GM21526 (cell line): ENCODE data around the gene CFAP299.
"Not testable (repeated sequence)": the region's sequence is repeated elsewhere in the genome, so short reads cannot be mapped to it uniquely, and the experiment has no call there.

ENCODE experiments used
- ATAC-seq: cut with Tn5 transposase; IDR thresholded peaks from one replicate; pipeline ENCODE4 v1.9.1; 2021; ENCODE audit warnings: moderate library complexity; ENCODE audit not compliant: unreplicated experiment, low FRiP score

CFAP299 gene

DNA sequence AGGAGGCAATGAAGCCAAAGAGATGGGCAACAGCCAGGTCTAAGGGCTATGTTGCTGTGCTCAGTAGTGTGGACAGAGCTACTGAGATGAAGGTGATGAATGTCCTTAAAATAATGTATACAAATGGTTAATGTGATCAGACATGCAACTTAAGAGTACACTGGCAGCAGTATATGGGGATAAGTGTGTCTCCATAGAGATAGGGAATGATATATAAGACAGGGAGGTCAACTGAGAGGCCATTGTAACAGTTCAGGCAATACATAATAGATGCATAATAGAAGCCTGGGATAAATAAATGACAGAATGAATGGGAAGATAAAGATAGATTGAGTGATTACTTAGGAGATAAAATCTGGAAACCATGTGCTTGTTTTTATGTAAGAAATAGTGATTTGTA is 250.0 kb downstream of the CFAP299 start:
- ATAC-seq: no peak

DNA sequence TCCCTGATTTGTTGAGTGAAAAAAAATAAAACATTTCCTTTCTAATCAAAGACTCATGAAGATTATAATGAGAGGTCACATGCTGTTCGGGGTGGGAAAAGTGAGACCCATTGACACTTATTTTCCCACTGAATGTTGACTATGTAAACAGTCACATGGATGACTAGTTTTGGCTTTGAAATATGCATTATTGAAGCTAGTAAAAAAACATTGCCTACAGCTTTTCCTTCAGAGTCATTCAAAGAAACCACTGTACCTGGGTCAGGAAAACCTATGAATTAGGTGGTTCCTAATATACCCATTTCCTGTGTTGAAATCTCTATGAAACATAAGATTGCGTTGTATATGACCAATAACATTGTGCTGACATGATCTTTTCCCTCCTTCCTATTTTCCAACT is 251.2 kb downstream of the CFAP299 start:
- no peak for ATAC-seq

DNA sequence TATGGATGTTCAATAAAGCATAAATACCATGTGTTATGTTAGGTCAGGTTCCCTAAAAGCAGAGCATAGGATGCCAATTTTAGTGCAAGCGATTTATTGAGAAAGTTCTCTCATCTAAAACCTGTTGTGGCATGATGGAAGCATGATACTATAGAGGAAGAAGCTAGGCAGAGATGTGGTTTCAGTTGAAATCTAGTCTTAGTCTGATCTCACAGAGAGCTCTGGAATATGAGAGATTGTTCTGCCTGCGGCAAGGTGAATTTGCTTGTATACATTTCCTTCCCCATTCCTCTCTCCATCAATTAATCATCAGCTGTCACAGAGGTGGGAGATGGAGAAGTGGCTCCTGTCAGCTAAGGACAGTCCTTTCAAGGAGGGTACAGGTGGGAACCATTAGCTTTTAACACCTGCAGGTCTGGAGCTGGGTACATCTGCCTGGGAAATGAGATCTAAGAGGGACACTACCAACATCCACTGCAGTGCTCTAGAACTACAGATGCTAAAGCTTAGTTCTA is 252.4 kb downstream of the CFAP299 start:
- no peak for ATAC-seq

DNA sequence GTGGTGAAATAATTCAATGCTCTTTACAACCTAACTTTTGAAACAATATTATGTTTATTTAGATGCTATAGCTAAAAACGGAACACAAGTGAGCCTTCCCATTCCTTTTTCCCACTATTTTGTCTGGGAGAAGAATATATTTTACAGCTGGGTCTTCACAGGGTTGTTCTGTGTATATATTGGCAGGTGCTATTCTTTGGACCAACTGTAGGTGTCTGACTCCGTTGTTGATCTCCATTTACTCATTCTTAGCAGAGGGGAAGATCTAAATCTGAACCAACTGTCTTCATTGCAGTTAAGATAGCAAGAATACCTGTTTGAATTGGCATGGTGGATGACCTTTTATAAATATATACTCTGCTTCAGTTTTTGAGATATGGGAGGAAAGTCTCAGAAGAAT is 257.4 kb downstream of the CFAP299 start:
- peak; percentile 80 for ATAC-seq

DNA sequence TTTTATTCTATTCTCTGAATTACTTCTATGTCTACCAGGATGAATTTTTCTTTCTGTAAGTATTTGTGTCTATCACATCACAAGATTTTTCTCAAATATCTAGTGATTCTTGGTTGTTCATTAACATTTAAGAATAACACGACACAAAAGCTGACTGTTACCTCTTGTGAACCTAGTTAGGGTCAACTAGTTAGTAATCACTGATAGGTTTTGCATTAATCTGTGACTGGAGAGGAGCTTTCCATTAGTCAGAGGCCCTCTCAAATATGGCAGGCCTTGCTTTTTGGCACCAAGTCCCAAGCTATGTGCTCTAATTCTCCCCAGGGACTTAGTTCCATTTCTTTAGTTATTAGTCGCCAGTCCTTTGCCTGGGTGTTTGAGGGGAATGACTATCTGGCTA is 259.2 kb downstream of the CFAP299 start:
- ATAC-seq: no peak

DNA sequence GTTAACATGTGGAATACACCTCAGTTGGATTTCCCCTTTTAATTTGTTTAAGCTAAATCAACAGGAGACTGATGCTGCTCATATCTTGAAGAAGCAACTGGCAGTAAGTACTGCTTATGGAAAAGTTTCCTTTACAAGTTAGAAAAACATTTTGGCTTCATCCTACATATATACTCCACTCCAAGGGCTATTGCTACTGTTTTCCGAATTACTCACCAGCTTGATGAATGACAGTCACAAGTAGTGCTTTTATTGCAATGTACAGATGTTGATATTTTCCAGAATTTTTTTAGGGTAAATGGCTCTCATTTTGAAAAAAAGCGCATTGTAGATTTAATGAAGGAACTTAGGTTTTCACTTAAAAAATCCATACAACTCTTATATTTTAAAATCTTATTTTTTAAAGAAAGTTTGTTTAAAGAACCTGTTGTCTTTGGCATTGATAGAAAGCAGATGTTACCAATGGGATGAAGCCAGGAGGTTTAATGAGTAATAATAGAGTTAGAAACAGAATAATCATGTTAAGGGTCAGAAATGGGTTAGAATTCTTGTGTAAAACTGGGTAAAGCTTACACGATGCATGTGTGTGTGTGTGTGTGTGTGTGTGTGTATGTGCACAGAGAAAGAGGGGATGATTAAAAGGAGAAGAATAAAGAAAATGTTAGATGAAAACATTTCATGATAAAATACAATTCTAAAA is 272.9 kb downstream of the CFAP299 start:
- ATAC-seq: no peak

DNA sequence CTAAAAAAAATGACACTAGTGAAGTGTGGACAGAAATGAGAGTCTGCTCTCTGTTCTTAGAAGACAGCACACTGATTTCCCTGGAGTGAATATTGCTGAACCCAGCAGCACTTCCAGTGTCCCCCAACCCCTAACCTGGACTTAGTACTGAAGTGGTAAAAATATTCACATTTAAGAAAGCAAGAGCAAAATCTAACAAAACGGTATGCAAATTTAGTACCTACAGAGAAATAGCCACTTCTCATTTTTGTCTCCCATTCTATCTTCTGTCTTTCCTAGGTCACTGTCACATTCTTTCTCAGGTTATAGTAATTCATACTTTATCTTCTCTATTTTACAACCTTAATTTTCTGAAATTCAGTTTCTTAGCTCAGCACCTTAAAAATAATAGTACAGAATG is 274.7 kb downstream of the CFAP299 start:
- ATAC-seq: peak; percentile 40

DNA sequence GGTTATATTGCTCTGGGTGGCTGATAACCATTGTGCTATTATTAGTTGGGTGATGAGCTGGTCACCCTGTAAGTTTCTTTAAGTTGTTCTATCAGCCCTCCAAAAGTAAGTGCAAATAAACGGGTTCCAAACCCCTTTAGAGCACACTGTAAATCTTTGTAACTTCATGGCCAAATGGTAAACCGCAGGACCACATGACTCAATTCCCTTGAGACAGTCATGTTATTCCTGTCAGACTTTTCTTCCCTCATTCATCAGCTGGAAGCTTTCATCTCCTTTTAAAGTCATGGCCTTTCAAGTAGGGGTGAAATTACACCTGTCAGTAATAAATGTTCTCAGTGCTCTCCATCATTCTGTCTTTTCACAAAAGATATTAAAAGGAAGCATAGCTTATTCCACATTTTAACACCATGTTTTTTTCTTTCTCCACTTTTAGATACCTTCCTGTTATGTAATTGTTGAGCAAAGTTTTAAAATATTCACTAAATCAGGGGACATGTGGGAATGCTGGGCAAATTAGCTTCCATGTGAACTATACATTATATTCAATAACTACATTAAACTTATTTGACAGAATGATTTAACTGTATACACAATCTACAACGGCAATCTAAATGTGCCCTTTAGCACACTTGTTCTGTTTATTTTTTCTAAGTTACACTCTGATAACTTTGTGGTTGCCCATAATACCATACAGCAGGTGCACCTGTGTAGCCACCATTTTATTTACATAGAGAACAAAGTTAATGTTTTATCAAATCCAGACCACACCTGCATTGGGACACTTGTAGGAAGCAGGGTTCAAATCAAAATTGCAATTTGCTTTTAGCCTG is 275.5 kb downstream of the CFAP299 start:
- peak; percentile 80 for ATAC-seq

DNA sequence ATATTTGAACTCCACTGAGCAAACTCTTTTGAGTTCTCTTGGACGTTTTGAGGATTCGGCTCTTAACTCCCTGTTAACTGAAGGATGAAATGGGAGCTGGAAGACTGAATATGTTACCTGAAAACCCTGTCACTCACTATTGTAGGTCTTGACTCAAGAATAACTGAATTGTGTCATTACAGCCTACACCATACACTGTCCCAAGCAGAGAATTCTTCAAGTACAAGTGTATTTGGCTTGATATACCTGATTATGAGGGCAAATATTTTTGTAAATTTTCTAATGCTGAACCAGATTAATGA is 276.1 kb downstream of the CFAP299 start:
- ATAC-seq: peak; percentile 15

DNA sequence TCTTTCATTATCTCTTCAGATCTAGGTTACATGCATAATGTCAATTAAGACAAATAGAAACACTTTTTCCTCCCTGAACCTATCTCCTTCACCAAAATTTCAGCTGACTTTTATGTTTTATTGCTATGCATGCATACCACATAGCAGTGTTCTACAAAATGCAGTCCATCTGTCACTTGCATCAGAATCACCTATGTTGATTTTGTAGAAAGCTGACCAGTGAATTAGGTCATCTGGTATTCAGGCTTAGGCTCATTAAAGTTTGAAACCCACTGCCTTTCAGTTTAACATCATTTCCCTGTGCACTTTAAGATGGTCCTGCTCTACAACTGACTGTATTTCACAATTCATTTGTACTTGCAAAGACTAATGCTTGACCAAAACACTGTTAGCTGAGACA is 277.9 kb downstream of the CFAP299 start:
- no peak for ATAC-seq

DNA sequence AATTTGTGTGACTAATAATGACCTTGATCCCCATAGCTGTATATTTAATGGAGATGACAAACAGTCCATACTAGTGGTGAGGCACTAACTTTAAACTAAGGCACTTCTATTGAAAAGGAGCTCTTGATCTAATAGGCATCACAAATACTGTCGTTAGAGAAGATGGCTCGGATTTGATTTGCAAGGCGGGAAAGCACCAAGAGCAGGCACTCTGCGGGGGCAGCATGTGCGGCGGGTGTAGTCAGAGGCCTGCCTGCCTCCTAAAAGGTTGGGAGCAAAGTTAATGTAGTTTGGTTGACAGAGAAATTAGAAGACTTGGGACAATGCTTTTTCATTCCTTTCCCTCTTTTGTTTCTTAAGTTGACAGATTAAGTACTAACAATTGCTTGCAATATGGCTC is 278.8 kb downstream of the CFAP299 start:
- no peak for ATAC-seq

DNA sequence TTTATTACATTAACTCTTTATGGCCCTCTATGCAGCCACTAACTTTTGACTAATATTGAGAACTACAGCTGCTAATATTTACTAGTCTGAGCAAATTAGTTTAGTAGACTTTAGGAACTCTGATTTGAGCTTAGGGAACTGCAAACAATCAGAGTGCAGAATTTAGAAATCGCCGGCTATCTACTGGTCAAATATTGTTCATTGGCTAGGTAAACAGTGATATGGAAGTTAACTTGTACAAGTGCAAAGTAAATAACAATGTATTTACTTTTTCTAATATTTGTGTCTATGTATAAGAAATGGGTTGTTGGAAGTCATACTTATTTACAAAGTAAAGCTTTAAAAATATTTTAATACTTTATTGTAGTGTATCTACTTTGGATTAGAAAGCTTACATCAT is 279.6 kb downstream of the CFAP299 start:
- ATAC-seq: no peak

DNA sequence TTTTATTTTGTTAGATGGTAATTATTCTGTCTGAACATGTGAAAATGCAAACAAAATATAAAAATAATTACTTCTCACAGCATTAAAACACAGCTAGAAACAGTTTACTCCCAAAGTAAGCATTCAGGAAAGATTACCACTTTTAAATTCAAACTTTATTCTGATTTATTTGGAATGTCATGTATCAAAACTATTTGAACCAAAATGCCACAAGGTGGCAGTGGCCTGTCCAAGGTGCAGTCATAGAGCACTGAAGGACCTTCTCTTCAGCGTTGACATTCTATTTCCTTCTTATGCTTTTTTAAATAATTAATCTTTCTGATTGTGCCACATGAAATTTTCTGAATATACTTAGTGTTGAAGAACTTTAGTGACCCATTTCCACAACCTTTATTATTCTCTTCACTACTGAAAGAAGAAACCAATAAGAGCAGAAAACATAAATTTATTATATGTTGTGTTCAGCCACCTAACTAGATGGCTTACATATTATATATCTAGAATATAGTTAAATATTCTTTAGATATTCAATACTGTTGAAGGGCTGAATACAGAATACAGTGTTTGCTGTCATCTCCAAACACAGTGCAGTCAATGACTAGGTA is 283.6 kb downstream of the CFAP299 start:
- no peak for ATAC-seq

DNA sequence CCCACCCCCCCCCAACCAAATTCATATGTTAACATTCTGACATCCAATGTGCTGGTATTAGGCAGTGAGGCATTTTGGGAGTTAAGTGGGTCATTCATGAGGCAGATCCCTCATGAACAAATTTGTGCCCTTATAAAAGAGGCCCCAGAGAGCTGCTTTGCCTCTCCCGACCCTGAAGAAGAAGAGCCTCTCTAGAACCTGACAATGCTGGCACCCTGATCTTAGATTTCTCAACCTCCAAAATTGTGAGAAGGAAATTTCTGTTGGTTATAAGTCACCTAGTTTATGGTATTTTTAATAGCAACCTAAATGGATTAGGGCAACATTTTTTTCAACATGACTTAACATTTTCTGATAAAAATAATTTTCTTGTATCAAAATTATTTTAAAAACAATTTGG is 296.3 kb downstream of the CFAP299 start:
- ATAC-seq: no peak

DNA sequence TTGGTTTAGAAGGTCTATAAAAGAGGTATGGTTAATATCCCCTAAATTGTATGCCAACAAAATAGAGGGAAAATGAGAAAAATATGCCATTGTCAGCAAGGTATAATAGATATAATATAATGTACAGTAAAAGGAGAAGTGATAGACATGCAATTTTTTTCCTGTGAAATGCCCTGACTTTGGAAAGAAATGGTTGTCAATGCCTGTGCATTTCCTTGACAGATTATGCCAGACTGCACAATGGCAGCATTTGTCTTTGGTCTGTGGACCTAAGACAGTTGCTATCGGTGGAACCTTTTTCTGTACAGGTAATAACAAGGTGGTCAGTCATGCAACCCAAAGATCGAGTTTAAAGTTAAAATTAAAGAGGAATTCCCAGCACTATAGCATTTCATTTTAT is 301.7 kb downstream of the CFAP299 start:
- no peak for ATAC-seq

DNA sequence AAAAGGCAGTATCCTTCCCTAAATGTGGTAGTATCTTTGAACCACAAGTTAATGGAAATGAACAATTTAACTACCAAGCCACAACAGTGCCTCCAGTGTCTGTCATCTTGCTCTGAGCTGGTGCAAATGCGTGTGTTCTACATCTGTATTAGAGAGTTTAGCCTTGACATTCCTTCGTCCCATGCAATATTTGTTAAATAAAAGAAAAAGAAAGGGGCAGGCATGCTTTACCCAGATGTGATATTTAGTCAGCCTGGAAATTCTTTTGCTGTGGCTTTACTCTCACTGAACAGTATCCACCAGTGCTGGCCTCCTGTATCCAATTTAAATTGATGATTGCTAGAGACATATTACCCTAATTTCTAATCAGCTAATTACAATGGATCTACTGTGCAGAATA is 310.5 kb downstream of the CFAP299 start:
- ATAC-seq: no peak

DNA sequence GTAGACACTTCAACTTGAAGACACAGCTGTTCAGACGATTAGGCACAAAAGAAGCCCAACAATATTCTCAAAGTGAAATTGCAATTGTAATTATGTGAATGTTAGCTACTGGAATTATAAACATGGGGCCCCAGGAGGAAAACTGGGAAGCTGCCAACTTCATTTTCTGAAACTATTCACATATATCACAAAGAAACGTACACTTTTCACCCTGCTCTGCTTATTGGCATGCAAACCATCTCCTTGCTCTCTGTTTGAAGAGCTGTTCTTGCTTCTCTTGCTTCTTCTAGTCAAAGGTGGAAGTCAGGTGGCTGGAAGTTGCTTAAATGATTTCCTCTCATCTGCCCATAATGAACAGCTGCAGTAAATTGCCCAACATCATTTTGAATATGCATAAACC is 320.1 kb downstream of the CFAP299 start:
- no peak for ATAC-seq

DNA sequence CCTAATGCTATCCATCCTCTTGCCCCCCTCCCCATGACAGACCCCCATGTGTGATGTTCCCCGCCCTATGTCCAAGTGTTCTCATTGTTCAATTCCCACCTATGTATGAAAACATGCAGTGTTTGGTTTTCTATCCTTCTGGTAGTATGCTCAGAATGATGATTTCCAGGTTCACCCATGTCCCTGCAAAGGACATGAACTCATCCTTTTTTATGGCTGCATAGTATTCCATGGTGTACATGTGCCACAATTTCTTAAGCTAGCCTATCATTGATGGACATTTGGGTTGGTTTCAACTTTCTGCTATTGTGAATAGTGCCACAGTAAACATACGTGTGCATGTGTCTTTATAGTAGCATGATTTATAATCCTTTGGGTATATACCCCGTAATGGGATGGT is 334.6 kb downstream of the CFAP299 start:
- not testable (repeated sequence) for ATAC-seq

DNA sequence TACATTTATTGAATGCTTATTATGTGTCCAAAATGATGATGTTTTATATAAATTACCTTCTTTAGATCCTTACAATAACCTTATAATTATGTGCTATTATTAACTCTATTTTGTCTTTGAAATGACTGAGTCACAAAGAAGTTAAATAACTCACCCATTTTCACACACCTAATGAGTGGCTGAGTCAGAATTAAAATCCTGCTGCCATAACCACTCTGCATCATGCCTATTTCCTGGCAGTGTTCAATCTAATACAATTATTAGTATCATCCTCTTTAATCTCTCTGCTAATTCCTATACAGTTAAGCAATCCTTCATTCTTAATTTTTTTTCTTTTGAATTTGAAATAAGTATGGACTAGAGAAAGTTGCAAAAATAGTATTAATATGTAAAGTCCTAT is 342.9 kb downstream of the CFAP299 start:
- no peak for ATAC-seq

DNA sequence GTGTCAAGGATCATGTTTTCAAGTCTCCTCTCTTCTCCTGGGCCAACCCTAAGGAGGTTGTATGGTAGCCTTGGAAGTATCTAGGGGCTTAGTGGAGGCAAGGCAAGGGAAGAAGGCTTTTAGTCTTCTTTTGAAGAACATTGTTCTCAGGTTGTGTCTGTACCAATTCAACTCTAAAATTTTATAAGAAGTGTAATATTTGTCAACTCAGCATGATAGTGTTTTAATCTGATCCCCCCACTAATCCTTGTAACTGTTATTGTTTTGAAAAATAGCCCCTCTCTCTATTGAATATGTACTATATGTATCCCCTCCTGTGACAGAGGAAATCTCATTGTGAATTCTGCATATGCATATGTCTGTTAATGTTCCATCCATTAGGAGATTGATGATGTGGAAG is 345.4 kb downstream of the CFAP299 start:
- ATAC-seq: no peak

DNA sequence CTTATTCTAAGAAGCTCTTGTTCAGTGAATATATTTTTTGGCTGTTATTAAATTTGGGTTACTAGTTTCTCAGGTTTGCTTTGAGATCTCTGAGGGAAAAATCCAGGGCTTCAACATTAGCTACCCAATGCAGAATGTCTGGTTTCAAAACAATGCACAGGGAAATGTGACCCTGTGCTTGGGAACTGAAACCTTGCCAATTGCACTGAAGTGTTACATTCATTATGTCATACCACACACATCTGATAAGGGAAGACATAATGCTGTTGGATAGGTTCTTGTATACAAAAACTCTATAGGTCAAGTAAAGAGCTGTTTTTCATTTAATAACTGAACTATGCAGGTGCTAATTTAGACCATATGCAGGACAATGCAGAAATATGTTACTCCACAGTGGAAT is 349.7 kb downstream of the CFAP299 start:
- ATAC-seq: no peak

DNA sequence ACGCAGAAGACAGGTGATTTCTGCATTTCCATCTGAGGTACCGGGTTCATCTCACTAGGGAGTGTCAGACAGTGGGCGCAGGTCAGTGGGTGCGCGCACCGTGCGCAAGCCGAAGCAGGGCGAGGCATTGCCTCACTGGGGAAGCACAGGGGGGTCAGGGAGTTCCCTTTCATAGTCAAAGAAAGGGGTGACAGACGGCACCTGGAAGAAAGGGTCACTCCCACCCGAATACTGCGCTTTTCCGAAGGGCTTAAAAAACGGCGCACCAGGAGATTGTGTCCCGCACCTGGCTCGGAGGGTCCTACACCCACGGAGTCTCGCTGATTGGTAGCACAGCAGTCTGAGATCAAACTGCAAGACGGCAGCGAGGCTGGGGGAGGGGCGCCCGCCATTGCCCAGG is 352.2 kb downstream of the CFAP299 start:
- not testable (repeated sequence) for ATAC-seq
